ENCODE results near the gene MSH5. TPM values are rescaled to one million over a fixed set of nuclear protein-coding genes. Genes with fewer than 3 reads are reported as not detected.
A peak's percentile ranks its signal among the peaks of the same experiment; 100 is the strongest.

Gene MSH5
- total and polyA plus RNA-seq, 9 of the 15 experiments (the other 6 are each of a cell fraction or from before 2014, with no cell fraction given) = 12.5 to 104 (median 46.6) TPM

DNA sequence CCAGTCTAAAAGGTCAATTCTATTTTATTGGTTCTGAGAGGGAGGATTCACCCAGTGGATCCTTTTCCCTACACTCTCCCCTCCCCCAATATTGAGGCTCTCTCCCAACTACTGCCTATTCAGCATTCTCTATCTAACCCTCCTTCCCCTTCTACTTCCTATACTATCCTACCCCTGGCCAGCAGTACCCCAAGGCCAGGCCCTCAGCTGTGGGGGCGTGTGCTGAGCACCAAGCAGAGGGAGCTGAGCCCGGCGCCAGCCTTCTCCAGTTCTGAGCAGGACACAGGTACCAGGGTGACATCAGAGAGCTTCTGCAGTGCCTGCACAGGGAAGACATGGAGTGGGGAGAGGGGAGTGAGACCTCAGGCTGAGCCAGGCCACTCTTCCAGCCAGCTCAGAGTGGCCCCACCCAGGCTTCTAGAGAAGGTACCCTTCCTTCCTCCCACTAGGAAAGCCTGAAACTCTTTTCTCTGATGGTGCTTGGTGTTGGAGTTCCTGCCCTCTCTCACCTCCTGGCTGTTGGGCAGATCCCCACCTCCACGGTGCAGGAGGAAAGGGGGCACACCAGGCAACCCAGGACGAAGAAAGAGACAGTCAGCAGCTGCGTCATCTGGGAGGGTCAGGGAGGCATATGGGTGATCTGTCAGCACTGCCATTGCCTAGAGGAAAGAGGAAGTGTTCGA is 12.6 kb upstream of the MSH5 start (continued):
- TF ChIP-seq HDAC1 (IDR thresholded peaks at IDR 0.05) (peak in 1 of 2 experiments; percentile 13; a peak in 1 of 4 replicates), RUNX1 (IDR thresholded peaks at IDR 0.05; ENCODE audit: low read depth) (no peak), ZNF830 (CRISPR knock-in tag; IDR thresholded peaks at IDR 0.05) (no peak), TEAD4 (IDR thresholded peaks at IDR 0.05; ENCODE audit: low read length) (0 out of 2 replicates have a peak, but pooled peaks have one; percentile 9), TEAD4 (CRISPR knock-in tag; IDR thresholded peaks at IDR 0.05; ENCODE audit: borderline replicate concordance) (no peak), SPI1 (IDR thresholded peaks at IDR 0.05; ENCODE audit: borderline replicate concordance, low read depth, low read length) (peak; percentile 100), ETS2 (tag; IDR thresholded peaks at IDR 0.05; ENCODE audit: borderline replicate concordance, poor library complexity, severe bottlenecking) (no peak), HMGN3 (IDR thresholded peaks at IDR 0.05; ENCODE audit: borderline replicate concordance, extremely low read depth, insufficient read length, low read depth, low read length) (peak; percentile 8), SMARCA5 (IDR thresholded peaks at IDR 0.05) (peak; percentile 52; the same call in 1 of the 2 replicates), SOX6 (IDR thresholded peaks at IDR 0.05) (0 out of 2 replicates have a peak, but pooled peaks have one; percentile 15), GTF2F1 (IDR thresholded peaks at IDR 0.05; ENCODE audit: low read depth, low read length) (no peak), ETV6 (IDR thresholded peaks at IDR 0.05; ENCODE audit: borderline replicate concordance in 1 of 2, low read depth in 2 of 2, low read length in 1 of 2) (no peak), ETV6 (CRISPR knock-in tag; IDR thresholded peaks at IDR 0.05; ENCODE audit: borderline replicate concordance) (no peak), ZBTB1 (CRISPR knock-in tag; IDR thresholded peaks at IDR 0.05; ENCODE audit: borderline replicate concordance, low read depth) (no peak)
- TF ChIP-seq, protein P1, sequence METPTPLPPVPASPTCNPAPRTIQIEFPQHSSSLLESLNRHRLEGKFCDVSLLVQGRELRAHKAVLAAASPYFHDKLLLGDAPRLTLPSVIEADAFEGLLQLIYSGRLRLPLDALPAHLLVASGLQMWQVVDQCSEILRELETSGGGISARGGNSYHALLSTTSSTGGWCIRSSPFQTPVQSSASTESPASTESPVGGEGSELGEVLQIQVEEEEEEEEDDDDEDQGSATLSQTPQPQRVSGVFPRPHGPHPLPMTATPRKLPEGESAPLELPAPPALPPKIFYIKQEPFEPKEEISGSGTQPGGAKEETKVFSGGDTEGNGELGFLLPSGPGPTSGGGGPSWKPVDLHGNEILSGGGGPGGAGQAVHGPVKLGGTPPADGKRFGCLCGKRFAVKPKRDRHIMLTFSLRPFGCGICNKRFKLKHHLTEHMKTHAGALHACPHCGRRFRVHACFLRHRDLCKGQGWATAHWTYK (CRISPR knock-in tag; IDR thresholded peaks at IDR 0.05) = peak; percentile 73; the same call in 1 of the 2 replicates
- TF ChIP-seq, protein P2, sequence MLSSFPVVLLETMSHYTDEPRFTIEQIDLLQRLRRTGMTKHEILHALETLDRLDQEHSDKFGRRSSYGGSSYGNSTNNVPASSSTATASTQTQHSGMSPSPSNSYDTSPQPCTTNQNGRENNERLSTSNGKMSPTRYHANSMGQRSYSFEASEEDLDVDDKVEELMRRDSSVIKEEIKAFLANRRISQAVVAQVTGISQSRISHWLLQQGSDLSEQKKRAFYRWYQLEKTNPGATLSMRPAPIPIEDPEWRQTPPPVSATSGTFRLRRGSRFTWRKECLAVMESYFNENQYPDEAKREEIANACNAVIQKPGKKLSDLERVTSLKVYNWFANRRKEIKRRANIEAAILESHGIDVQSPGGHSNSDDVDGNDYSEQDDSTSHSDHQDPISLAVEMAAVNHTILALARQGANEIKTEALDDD (IDR thresholded peaks at IDR 0.05) = 0 out of 2 replicates have a peak, but pooled peaks have one; percentile 38
- TF ChIP-seq, protein P3, sequence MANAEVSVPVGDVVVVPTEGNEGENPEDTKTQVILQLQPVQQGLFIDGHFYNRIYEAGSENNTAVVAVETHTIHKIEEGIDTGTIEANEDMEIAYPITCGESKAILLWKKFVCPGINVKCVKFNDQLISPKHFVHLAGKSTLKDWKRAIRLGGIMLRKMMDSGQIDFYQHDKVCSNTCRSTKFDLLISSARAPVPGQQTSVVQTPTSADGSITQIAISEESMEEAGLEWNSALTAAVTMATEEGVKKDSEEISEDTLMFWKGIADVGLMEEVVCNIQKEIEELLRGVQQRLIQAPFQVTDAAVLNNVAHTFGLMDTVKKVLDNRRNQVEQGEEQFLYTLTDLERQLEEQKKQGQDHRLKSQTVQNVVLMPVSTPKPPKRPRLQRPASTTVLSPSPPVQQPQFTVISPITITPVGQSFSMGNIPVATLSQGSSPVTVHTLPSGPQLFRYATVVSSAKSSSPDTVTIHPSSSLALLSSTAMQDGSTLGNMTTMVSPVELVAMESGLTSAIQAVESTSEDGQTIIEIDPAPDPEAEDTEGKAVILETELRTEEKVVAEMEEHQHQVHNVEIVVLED (CRISPR knock-in tag; IDR thresholded peaks at IDR 0.05) = 0 out of 2 replicates have a peak, but pooled peaks have one; percentile 11
- TF ChIP-seq, protein P4, sequence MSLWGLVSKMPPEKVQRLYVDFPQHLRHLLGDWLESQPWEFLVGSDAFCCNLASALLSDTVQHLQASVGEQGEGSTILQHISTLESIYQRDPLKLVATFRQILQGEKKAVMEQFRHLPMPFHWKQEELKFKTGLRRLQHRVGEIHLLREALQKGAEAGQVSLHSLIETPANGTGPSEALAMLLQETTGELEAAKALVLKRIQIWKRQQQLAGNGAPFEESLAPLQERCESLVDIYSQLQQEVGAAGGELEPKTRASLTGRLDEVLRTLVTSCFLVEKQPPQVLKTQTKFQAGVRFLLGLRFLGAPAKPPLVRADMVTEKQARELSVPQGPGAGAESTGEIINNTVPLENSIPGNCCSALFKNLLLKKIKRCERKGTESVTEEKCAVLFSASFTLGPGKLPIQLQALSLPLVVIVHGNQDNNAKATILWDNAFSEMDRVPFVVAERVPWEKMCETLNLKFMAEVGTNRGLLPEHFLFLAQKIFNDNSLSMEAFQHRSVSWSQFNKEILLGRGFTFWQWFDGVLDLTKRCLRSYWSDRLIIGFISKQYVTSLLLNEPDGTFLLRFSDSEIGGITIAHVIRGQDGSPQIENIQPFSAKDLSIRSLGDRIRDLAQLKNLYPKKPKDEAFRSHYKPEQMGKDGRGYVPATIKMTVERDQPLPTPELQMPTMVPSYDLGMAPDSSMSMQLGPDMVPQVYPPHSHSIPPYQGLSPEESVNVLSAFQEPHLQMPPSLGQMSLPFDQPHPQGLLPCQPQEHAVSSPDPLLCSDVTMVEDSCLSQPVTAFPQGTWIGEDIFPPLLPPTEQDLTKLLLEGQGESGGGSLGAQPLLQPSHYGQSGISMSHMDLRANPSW (CRISPR knock-in tag; IDR thresholded peaks at IDR 0.05) = peak; percentile 61; the same call in 1 of the 2 replicates
- TF ChIP-seq, protein P5, sequence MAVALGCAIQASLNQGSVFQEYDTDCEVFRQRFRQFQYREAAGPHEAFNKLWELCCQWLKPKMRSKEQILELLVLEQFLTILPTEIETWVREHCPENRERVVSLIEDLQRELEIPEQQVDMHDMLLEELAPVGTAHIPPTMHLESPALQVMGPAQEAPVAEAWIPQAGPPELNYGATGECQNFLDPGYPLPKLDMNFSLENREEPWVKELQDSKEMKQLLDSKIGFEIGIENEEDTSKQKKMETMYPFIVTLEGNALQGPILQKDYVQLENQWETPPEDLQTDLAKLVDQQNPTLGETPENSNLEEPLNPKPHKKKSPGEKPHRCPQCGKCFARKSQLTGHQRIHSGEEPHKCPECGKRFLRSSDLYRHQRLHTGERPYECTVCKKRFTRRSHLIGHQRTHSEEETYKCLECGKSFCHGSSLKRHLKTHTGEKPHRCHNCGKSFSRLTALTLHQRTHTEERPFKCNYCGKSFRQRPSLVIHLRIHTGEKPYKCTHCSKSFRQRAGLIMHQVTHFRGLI (CRISPR knock-in tag; IDR thresholded peaks at IDR 0.05) = 0 out of 2 replicates have a peak, but pooled peaks have one; percentile 45
